ENCODE measurements around the gene RAI14. TPM values are rescaled to one million over a fixed set of nuclear protein-coding genes. Genes with fewer than 3 reads are reported as not detected.
A peak's percentile ranks its signal among the peaks of the same experiment; 100 is the strongest.

Gene RAI14
- total RNA-seq, 6 experiments from 2014 or later: 11.9 to 30.8 (median 20.8) TPM

- DNase-seq: no peak
- TF ChIP-seq POLR2A (IDR thresholded peaks at IDR 0.05): no peak
- TF ChIP-seq, protein P1, sequence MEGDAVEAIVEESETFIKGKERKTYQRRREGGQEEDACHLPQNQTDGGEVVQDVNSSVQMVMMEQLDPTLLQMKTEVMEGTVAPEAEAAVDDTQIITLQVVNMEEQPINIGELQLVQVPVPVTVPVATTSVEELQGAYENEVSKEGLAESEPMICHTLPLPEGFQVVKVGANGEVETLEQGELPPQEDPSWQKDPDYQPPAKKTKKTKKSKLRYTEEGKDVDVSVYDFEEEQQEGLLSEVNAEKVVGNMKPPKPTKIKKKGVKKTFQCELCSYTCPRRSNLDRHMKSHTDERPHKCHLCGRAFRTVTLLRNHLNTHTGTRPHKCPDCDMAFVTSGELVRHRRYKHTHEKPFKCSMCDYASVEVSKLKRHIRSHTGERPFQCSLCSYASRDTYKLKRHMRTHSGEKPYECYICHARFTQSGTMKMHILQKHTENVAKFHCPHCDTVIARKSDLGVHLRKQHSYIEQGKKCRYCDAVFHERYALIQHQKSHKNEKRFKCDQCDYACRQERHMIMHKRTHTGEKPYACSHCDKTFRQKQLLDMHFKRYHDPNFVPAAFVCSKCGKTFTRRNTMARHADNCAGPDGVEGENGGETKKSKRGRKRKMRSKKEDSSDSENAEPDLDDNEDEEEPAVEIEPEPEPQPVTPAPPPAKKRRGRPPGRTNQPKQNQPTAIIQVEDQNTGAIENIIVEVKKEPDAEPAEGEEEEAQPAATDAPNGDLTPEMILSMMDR (IDR thresholded peaks at IDR 0.05): no peak
- Histone ChIP-seq H3K9me3 (no peaks in the 10 kb centered on the region), H3K4me1 (no peaks in the 10 kb centered on the region), H3K36me3 (no peaks in the 10 kb centered on the region), H3K4me3 (no peak overlapping the region), H3K27ac (no peak overlapping the region), H3K27me3 (no peaks in the 10 kb centered on the region)
- intact Hi-C loops (cut with DNase I): no loop called here
- ATAC-seq: peak in 3 of 4 donors; percentile 27 to 64 (median 37)
- WGBS (ENCODE audit: insufficient coverage, low coverage, low lambda C conversion rate, missing lambda C conversion rate): 46% methylated on average over 2 of the region's 2 CpGs
Measured at GRCh38 chr5:34648840-34649158, 7.3 kb upstream of the RAI14 start.

GRCh38 chr5:34651791-34652190 is 4.3 kb upstream of the RAI14 start:
- no peaks in the 10 kb centered on the region for H3K27me3 ChIP-seq
- no peaks in the 10 kb centered on the region for H3K36me3 ChIP-seq
- no peak for TF ChIP-seq POLR2A (IDR thresholded peaks at IDR 0.05)
- TF ChIP-seq, protein P1 (IDR thresholded peaks at IDR 0.05): no peak
- 25% methylated on average over 2 of the region's 2 CpGs for WGBS (ENCODE audit: insufficient coverage, low coverage, low lambda C conversion rate, missing lambda C conversion rate)
- no peak overlapping the region for H3K27ac ChIP-seq
- intact Hi-C loops (cut with DNase I): no loop called here
- no peaks in the 10 kb centered on the region for H3K9me3 ChIP-seq
- ATAC-seq (no peak), DNase-seq (no peak)
- H3K4me3 ChIP-seq: no peak overlapping the region
- H3K4me1 ChIP-seq: no peaks in the 10 kb centered on the region

- ATAC-seq (no peak), DNase-seq (no peak)
- TF ChIP-seq, protein P1 (IDR thresholded peaks at IDR 0.05): no peak
- TF ChIP-seq POLR2A (IDR thresholded peaks at IDR 0.05): no peak
- Histone ChIP-seq H3K9me3 (no peaks in the 10 kb centered on the region), H3K4me1 (no peaks in the 10 kb centered on the region), H3K27ac (no peak overlapping the region), H3K4me3 (no peak overlapping the region), H3K36me3 (no peaks in the 10 kb centered on the region), H3K27me3 (no peaks in the 10 kb centered on the region)
- 71% methylated on average over 4 of the region's 5 CpGs for WGBS (ENCODE audit: insufficient coverage, low coverage, low lambda C conversion rate, missing lambda C conversion rate)
- intact Hi-C loops (cut with DNase I): no loop called here
Measured at GRCh38 chr5:34652466-34652865, 3.7 kb upstream of the RAI14 start.

- H3K27ac ChIP-seq: no peak overlapping the region
- intact Hi-C loops (cut with DNase I): no loop called here
- TF ChIP-seq, protein P1 (IDR thresholded peaks at IDR 0.05): no peak
- no peak for TF ChIP-seq POLR2A (IDR thresholded peaks at IDR 0.05)
- no peaks in the 10 kb centered on the region for H3K36me3 ChIP-seq
- H3K9me3 ChIP-seq: no peaks in the 10 kb centered on the region
- H3K4me1 ChIP-seq: no peaks in the 10 kb centered on the region
- no peak for ATAC-seq
- H3K27me3 ChIP-seq: no peaks in the 10 kb centered on the region
- H3K4me3 ChIP-seq: no peak overlapping the region
- no peak for DNase-seq
Measured at GRCh38 chr5:34652914-34653313, 3.2 kb upstream of the RAI14 start.

- intact Hi-C loops (cut with DNase I): no loop called here
- H3K9me3 ChIP-seq: no peaks in the 10 kb centered on the region
- no peak overlapping the region for H3K4me3 ChIP-seq
- TF ChIP-seq, protein P1 (IDR thresholded peaks at IDR 0.05): no peak
- ATAC-seq (no peak), DNase-seq (no peak)
- H3K36me3 ChIP-seq: no peaks in the 10 kb centered on the region
- no peak overlapping the region for H3K27ac ChIP-seq
- H3K4me1 ChIP-seq: no peaks in the 10 kb centered on the region
- no peaks in the 10 kb centered on the region for H3K27me3 ChIP-seq
Measured at GRCh38 chr5:34653708-34654107, 2.4 kb upstream of the RAI14 start.

Measured in right lobe of liver (tissue), 6 donors.